Upper lobe of left lung (tissue), 6 donors: ENCODE measurements around the gene MBOAT7. TPM values are rescaled to one million over a fixed set of nuclear protein-coding genes. Genes with fewer than 3 reads are reported as not detected.
A peak's percentile ranks its signal among the peaks of the same experiment; 100 is the strongest.

Experiments used
- ATAC-seq, 2 donors: fragments of 200-7000 bp; cut with Tn5 transposase; one replicate each; pipeline ENCODE4 v1.9.1; 2022; ENCODE audit warnings: mild to moderate bottlenecking in 2 of 2, moderate library complexity in 2 of 2; ENCODE audit not compliant: low FRiP score in 2 of 2
- DNase-seq, 2 donors: peaks; one replicate each; pipeline ENCODE4 v3.0.0-alpha.2; 2019 to 2020
- H3K27ac ChIP-seq, 4 donors: fragments of 200-600 bp; sonication (generic); one replicate each; pipeline ENCODE4 v1.5.1; 2016 to 2019
- H3K27me3 ChIP-seq, 4 donors: fragments of 200-600 bp; sonication (generic); one replicate each; pipeline ENCODE4 v1.5.1; 2017 to 2019
- H3K36me3 ChIP-seq, 4 donors: fragments of 200-600 bp; sonication (generic); one replicate each; pipeline ENCODE4 v1.5.1; 2016 to 2019
- H3K4me1 ChIP-seq, 4 donors: fragments of 200-600 bp; sonication (generic); one replicate each; pipeline ENCODE4 v1.5.1; 2018 to 2019
- H3K4me3 ChIP-seq, 4 donors: fragments of 200-600 bp; sonication (generic); one replicate each; pipeline ENCODE4 v1.5.1; 2017 to 2019; ENCODE audit warnings: mild to moderate bottlenecking in 2 of 4, moderate library complexity in 1 of 4
- H3K9me3 ChIP-seq, 4 donors: fragments of 200-600 bp; sonication (generic); one replicate each; pipeline ENCODE4 v1.5.1; 2018 to 2019
- EP300 ChIP-seq, 4 donors: sonication (generic); formaldehyde crosslinking; IDR thresholded peaks; one replicate each; pipeline ENCODE4 v1.5.1; 2017; ENCODE audit warnings: antibody characterized with exemption in 4 of 4, control low read depth in 2 of 4
- POLR2A ChIP-seq, 4 donors: fragments of 450-650 bp; IDR thresholded peaks; one replicate each; pipeline ENCODE4 v1.5.1; 2016 to 2017; ENCODE audit warnings: antibody characterized with exemption in 4 of 4, mild to moderate bottlenecking in 2 of 4
- POLR2AphosphoS5 ChIP-seq, 2 donors: sonication (generic); formaldehyde crosslinking; IDR thresholded peaks; one replicate each; pipeline ENCODE4 v1.5.1; 2017; ENCODE audit warnings: antibody characterized with exemption in 2 of 2
- WGBS, 2 donors: methylation state at CpG; one replicate each; pipeline ENCODE4 v1.1.5; 2017 to 2018; 5-methylcytosine and 5-hydroxymethylcytosine counted together
- total RNA-seq, 6 donors: library from RNA; depleted of rRNA in 4 of 6; stranded (reverse); fragments of >200 nt in 4 of 6; gene quantifications; one replicate each; pipeline versions ENCODE4 v1.1.0 to v1.2.1, GENCODE V29; 2016 to 2021
- TF ChIP-seq, protein P1 (sequence below), 6 experiments: fragments of 450-650 bp in 4 of 6; fragments of 200-600 bp in 2 of 6; sonication (generic) in 2 of 6; IDR thresholded peaks; one replicate each; pipeline ENCODE4 v1.5.1; 2016 to 2019; ENCODE audit warnings: antibody characterized with exemption in 6 of 6
- donor health status: DM: no; HTN: no; CAD: no; lungs with moderate emphysema.
- donor health status: DM: no; HTN: yes; CAD: no; lungs with severe emphysema.

Gene MBOAT7
- total RNA-seq, 6 donors from 2014 or later = 43.7 to 121 (median 75.4) TPM

DNA sequence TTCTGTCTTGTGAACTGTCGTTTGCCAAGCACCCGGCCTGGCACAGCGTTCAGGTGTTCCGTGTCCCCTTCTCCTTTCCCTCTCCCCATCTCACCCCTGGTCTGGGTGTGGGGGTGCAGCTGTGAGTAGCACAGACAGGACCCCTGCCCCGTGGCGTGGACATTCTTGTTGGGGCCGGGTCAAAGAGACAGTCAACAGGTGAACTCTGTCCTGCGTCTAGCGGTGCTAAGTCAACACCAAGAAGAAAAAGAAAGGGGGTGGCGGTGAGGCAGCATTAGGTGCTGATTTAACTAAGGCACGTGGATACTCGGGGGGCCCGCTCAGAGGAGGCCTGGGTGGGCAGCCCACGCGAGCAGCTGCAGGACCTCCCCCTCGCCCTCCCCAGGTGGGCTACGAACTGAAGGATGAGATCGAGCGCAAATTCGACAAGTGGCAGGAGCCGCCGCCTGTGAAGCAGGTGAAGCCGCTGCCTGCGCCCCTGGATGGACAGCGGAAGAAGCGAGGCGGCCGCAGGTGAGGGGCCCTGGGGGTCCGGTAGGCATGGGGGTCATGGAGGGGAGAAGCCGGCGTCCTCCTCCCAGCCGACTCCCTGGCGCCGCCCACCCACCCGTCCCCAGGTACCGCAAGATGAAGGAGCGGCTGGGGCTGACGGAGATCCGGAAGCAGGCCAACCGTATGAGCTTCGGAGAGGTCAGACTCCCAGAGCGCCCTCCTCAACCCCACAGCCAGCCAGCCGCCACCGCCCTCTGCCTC, 61.5 kb downstream of the MBOAT7 start:
- TF ChIP-seq POLR2A (IDR thresholded peaks at IDR 0.05) (no peak), POLR2AphosphoS5 (IDR thresholded peaks at IDR 0.05) (no peak), EP300 (IDR thresholded peaks at IDR 0.05) (no peak)
- TF ChIP-seq, protein P1, sequence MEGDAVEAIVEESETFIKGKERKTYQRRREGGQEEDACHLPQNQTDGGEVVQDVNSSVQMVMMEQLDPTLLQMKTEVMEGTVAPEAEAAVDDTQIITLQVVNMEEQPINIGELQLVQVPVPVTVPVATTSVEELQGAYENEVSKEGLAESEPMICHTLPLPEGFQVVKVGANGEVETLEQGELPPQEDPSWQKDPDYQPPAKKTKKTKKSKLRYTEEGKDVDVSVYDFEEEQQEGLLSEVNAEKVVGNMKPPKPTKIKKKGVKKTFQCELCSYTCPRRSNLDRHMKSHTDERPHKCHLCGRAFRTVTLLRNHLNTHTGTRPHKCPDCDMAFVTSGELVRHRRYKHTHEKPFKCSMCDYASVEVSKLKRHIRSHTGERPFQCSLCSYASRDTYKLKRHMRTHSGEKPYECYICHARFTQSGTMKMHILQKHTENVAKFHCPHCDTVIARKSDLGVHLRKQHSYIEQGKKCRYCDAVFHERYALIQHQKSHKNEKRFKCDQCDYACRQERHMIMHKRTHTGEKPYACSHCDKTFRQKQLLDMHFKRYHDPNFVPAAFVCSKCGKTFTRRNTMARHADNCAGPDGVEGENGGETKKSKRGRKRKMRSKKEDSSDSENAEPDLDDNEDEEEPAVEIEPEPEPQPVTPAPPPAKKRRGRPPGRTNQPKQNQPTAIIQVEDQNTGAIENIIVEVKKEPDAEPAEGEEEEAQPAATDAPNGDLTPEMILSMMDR (IDR thresholded peaks at IDR 0.05) = no peak
- H3K27ac ChIP-seq = no peak overlapping the region
- H3K27me3 ChIP-seq = no peaks in the 10 kb centered on the region
- no peaks in the 10 kb centered on the region for H3K9me3 ChIP-seq
- no peak for ATAC-seq
- peak in 1 of 2 donors; percentile 78 for DNase-seq
- WGBS, 2 donors = 93 to 98% methylated on average over 23 to 38 of the region's 44 CpGs
- no peaks in the 10 kb centered on the region for H3K4me1 ChIP-seq
- H3K36me3 ChIP-seq = peaks cover 45 to 94% (median 84%) of the 10 kb centered on the region in 4 donors
- no peak overlapping the region for H3K4me3 ChIP-seq

DNA sequence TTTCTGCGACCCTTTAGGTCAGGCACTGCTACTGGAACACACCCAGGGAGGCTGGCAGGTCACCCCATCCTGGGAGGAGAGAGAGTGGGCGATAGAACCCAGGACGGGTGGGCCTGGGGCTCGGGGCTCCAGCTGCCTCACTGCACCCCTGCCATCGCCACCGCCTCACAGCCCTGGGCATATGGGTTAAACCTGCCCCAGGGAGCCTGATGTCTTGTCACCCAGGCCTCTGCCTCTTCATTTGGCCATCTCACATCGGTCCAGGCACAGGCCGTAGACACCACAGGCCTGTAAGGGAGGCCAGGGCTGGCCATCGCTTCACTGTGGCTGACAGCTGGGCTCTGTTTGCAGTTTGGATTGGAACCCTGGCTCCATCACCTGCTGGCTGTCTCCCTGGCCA, 63.7 kb downstream of the MBOAT7 start:
- no peak overlapping the region for H3K27ac ChIP-seq
- no peak overlapping the region for H3K4me3 ChIP-seq
- ATAC-seq (no peak), DNase-seq (no peak)
- H3K4me1 ChIP-seq = no peaks in the 10 kb centered on the region
- peaks cover 51 to 92% (median 90%) of the 10 kb centered on the region in 4 donors for H3K36me3 ChIP-seq
- no peaks in the 10 kb centered on the region for H3K9me3 ChIP-seq
- 76 to 88% methylated on average over 4 to 9 of the region's 9 CpGs for WGBS, 2 donors
- H3K27me3 ChIP-seq = no peaks in the 10 kb centered on the region
- TF ChIP-seq POLR2A (IDR thresholded peaks at IDR 0.05) (no peak), POLR2AphosphoS5 (IDR thresholded peaks at IDR 0.05) (no peak), EP300 (IDR thresholded peaks at IDR 0.05) (no peak)
- TF ChIP-seq, protein P1 (IDR thresholded peaks at IDR 0.05) = no peak

DNA sequence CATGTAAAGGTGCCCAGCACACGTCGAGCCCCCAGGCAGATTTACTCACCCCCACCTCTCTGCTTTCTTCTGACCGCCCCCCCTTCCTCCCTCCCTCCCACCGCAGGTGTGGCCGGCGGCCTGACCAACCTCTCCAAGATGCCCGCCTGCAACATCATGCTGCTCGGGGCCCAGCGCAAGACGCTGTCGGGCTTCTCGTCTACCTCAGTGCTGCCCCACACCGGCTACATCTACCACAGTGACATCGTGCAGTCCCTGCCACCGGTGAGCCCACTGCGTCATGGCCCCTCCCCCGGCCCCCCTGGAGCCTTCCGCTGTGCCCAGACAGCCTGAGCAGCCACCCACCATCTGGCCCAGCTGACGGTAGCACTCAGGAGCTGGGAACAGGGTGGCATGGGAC, 65.0 kb downstream of the MBOAT7 start:
- DNase-seq (no peak), ATAC-seq (no peak)
- Histone ChIP-seq H3K27ac (no peak overlapping the region), H3K27me3 (no peaks in the 10 kb centered on the region), H3K4me1 (no peaks in the 10 kb centered on the region), H3K4me3 (no peak overlapping the region), H3K9me3 (no peaks in the 10 kb centered on the region), H3K36me3 (peaks cover 52 to 97% (median 95%) of the 10 kb centered on the region in 4 donors)
- TF ChIP-seq, protein P1 (IDR thresholded peaks at IDR 0.05) = no peak
- TF ChIP-seq POLR2A (IDR thresholded peaks at IDR 0.05) = no peak
- no peak for TF ChIP-seq EP300 (IDR thresholded peaks at IDR 0.05)
- no peak for TF ChIP-seq POLR2AphosphoS5 (IDR thresholded peaks at IDR 0.05)
- WGBS, 2 donors = 90 to 94% methylated on average over 14 to 16 of the region's 19 CpGs

DNA sequence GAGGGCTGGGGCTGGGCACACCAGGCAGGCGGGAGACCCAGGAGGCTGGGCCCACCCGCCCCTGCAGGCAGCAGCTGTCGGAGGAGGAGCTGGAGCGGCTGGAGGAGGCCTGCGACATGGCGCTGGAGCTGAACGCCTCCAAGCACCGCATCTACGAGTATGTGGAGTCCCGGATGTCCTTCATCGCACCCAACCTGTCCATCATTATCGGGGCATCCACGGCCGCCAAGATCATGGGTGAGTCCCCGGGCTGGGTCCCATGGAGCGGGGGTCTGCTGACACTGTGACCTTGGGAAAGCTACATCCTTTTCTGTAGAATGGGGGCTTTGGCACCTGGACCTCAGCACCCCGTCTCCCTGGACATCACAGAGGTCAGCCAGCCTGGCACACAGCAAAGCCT, 65.7 kb downstream of the MBOAT7 start:
- WGBS, 2 donors = 97 to 100% methylated on average over 4 to 17 of the region's 17 CpGs
- Histone ChIP-seq H3K4me1 (no peaks in the 10 kb centered on the region), H3K9me3 (no peaks in the 10 kb centered on the region), H3K4me3 (no peak overlapping the region), H3K27me3 (no peaks in the 10 kb centered on the region), H3K36me3 (peaks cover 47 to 93% (median 90%) of the 10 kb centered on the region in 4 donors), H3K27ac (no peak overlapping the region)
- DNase-seq (no peak), ATAC-seq (no peak)
- TF ChIP-seq, protein P1 (IDR thresholded peaks at IDR 0.05) = no peak
- TF ChIP-seq POLR2A (IDR thresholded peaks at IDR 0.05) (no peak), EP300 (IDR thresholded peaks at IDR 0.05) (no peak)

Other genes starting within 250 kb of the MBOAT7 start
- under 1 TPM in 4 of 6 donors, not detected in 2; 0.09 to 0.44 (median 0.26) TPM for gene CACNG8, start 226.6 kb downstream of the MBOAT7 start, total RNA-seq
- gene CACNG6, start 197.9 kb downstream of the MBOAT7 start, total RNA-seq = 10 to 100 TPM in 1 of 6 donors, 1 to 10 TPM in 3, not detected in 2; 1.5 to 11.5 (median 5.6) TPM
- gene VSTM1, start 125.7 kb downstream of the MBOAT7 start, total RNA-seq = 1 to 10 TPM in 3 of 6 donors, not detected in 3; 1.2 to 3.0 (median 1.7) TPM
- not detected for gene TARM1, start 108.2 kb downstream of the MBOAT7 start, total RNA-seq
- 100 to 1,000 TPM in 1 of 6 donors, 10 to 100 TPM in 5; 18.5 to 119 (median 49.5) TPM for gene OSCAR, start 88.8 kb downstream of the MBOAT7 start, total RNA-seq
- 100 to 1,000 TPM in 2 of 6 donors, 10 to 100 TPM in 4; 11.5 to 127 (median 49.5) TPM for gene NDUFA3, start 86.7 kb downstream of the MBOAT7 start, total RNA-seq
- 10 to 100 TPM; 10.5 to 51.3 (median 26.2) TPM for gene TFPT, start 73.9 kb downstream of the MBOAT7 start, total RNA-seq
- gene PRPF31, start 73.8 kb downstream of the MBOAT7 start, total RNA-seq = 10 to 100 TPM; 43.9 to 73.3 (median 47.4) TPM
- gene CNOT3, start 51.8 kb downstream of the MBOAT7 start, total RNA-seq = 10 to 100 TPM; 18.8 to 65.0 (median 36.6) TPM
- 10 to 100 TPM in 3 of 6 donors, 1 to 10 TPM in 3; 8.5 to 16.8 (median 9.4) TPM for gene LENG1, start 29.9 kb downstream of the MBOAT7 start, total RNA-seq
- gene TMC4, start 16.4 kb downstream of the MBOAT7 start, total RNA-seq = 100 to 1,000 TPM in 1 of 6 donors, 10 to 100 TPM in 5; 35.7 to 116 (median 48.5) TPM
- 10 to 100 TPM; 43.2 to 78.4 (median 49.7) TPM for gene TSEN34, start 1.7 kb upstream of the MBOAT7 start, total RNA-seq
- gene RPS9, start 11.3 kb upstream of the MBOAT7 start, total RNA-seq = 1,000 to 10,000 TPM in 5 of 6 donors, 100 to 1,000 TPM in 1; 985 to 1,704 (median 1,208) TPM
- gene LILRB3, start 33.4 kb upstream of the MBOAT7 start, total RNA-seq = 100 to 1,000 TPM in 1 of 6 donors, 10 to 100 TPM in 5; 43.4 to 106 (median 70.7) TPM
- 10 to 100 TPM in 3 of 6 donors, 1 to 10 TPM in 3; 4.0 to 38.3 (median 15.2) TPM for gene LILRA6, start 53.2 kb upstream of the MBOAT7 start, total RNA-seq
- gene LILRB5, start 67.7 kb upstream of the MBOAT7 start, total RNA-seq = 10 to 100 TPM in 2 of 6 donors, 1 to 10 TPM in 4; 5.1 to 54.5 (median 10.0) TPM
- gene LILRB2, start 91.5 kb upstream of the MBOAT7 start, total RNA-seq = 10 to 100 TPM; 11.2 to 37.0 (median 22.7) TPM
- 10 to 100 TPM in 3 of 6 donors, 1 to 10 TPM in 3; 3.1 to 34.9 (median 20.3) TPM for gene LILRA5, start 123.6 kb upstream of the MBOAT7 start, total RNA-seq
- gene LILRA4, start 149.6 kb upstream of the MBOAT7 start, total RNA-seq = 1 to 10 TPM in 3 of 6 donors, not detected in 3; 1.0 to 5.0 (median 1.7) TPM
- gene LAIR1, start 175.4 kb upstream of the MBOAT7 start, total RNA-seq = 100 to 1,000 TPM in 3 of 6 donors, 10 to 100 TPM in 3; 46.5 to 228 (median 111) TPM
- not detected for gene TTYH1, start 225.9 kb upstream of the MBOAT7 start, total RNA-seq